ENCODE measurements around the gene IL1RN. TPM values are rescaled to one million over a fixed set of nuclear protein-coding genes. Genes with fewer than 3 reads are reported as not detected.

The IL1RN gene
- total RNA-seq, 1 donor from 2014 or later, result 32.4 TPM

- DNase-seq (ENCODE audit: low spot score), result peak; percentile 70
Observed at GRCh38 chr2:113173542-113174375, 46.4 kb downstream of the IL1RN start, which contains the start of gene PSD4. PSD4 (plus strand) TSS chr2:113173971; CDS start chr2:113182457, 8,486 bp downstream.

- no peak for DNase-seq (ENCODE audit: low spot score)
Observed at GRCh38 chr2:113174376-113174750, 47.0 kb downstream of the IL1RN start.

- no peak for DNase-seq (ENCODE audit: low spot score)
Observed at GRCh38 chr2:113175042-113175628, 47.7 kb downstream of the IL1RN start.

GRCh38 chr2:113175736-113176695 is 48.6 kb downstream of the IL1RN start:
- no peak for DNase-seq (ENCODE audit: low spot score)

- no peak for DNase-seq (ENCODE audit: low spot score)
Observed at GRCh38 chr2:113176696-113177355, 49.4 kb downstream of the IL1RN start.

- no peak for DNase-seq (ENCODE audit: low spot score)
Observed at GRCh38 chr2:113178069-113178746, 50.8 kb downstream of the IL1RN start.

GRCh38 chr2:113178891-113179290 is 51.5 kb downstream of the IL1RN start:
- no peak for DNase-seq (ENCODE audit: low spot score)

- DNase-seq (ENCODE audit: low spot score), result no peak
Observed at GRCh38 chr2:113179446-113180045, 52.1 kb downstream of the IL1RN start.

GRCh38 chr2:113180131-113180946 is 52.9 kb downstream of the IL1RN start:
- no peak for DNase-seq (ENCODE audit: low spot score)

GRCh38 chr2:113181258-113182051 is 54.1 kb downstream of the IL1RN start:
- DNase-seq (ENCODE audit: low spot score), result no peak

- DNase-seq (ENCODE audit: low spot score), result no peak
Observed at GRCh38 chr2:113182471-113183260, 55.3 kb downstream of the IL1RN start.

GRCh38 chr2:113183264-113183663 is 55.9 kb downstream of the IL1RN start:
- DNase-seq (ENCODE audit: low spot score), result no peak

Other genes with a start within 250 kb of the IL1RN start
- 0.29 TPM for gene IL37, start 216.4 kb upstream of the IL1RN start, total RNA-seq
- gene IL36G, start 149.6 kb upstream of the IL1RN start, total RNA-seq, result not detected
- gene IL36A, start 122.1 kb upstream of the IL1RN start, total RNA-seq, result not detected
- not detected for gene IL36B, start 74.7 kb upstream of the IL1RN start, total RNA-seq
- not detected for gene IL36RN, start 68.4 kb upstream of the IL1RN start, total RNA-seq
- gene IL1F10, start 59.6 kb upstream of the IL1RN start, total RNA-seq, result not detected
- gene PSD4, start 46.4 kb downstream of the IL1RN start, total RNA-seq, result 70.3 TPM
- gene PAX8, start 151.3 kb downstream of the IL1RN start, total RNA-seq, result 3.5 TPM

Data from mucosa of gallbladder (tissue), 1 donor.